Measurements from ENCODE around the gene AWAT2.
"Not testable (repeated sequence)": the region's sequence is repeated elsewhere in the genome, so short reads cannot be mapped to it uniquely, and the experiment has no call there.

AWAT2 gene

DNA sequence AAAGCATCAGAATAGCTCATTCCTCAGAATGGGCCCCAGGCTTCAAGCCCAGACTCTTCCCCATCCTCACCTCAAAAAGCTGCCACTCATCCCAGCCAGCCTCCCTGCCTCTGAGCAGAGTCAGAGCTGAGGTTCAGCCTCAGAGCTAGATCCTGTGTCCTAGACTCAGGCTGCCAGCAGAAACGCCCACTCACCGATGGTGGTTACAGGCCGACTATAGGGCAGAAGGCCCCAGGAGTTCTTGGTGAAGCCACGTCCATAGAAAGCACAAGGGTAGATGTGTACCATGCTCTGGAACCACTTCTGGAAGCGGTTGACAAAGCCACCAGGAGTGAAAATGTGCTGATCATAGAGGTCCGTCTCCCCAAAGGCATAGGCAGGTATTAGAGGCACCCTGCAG is 7.7 kb downstream of the AWAT2 start:
- DNase-seq = no peak

DNA sequence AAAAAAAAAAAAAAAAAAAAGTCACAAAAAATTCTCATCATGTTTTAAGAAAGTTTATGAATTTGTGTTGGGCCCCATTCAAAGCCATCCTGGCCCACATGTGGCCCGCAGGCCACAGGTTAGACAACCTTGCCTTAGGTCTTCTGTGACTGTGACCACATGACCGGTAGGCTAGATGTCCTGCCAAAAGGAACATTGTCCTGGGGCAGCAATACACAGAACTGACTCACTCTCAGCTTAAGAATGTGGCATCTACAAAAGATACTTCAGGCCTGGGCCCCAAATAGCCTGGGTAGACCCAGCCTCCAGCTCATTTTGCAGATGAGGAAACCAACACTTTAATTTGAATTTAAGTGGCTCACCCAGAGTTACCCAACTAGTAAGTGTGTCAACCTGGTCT is 10.0 kb downstream of the AWAT2 start:
- no peak for DNase-seq

GRCh38 chrX:70038951-70039350 is 10.8 kb downstream of the AWAT2 start:
- no peak for DNase-seq

DNA sequence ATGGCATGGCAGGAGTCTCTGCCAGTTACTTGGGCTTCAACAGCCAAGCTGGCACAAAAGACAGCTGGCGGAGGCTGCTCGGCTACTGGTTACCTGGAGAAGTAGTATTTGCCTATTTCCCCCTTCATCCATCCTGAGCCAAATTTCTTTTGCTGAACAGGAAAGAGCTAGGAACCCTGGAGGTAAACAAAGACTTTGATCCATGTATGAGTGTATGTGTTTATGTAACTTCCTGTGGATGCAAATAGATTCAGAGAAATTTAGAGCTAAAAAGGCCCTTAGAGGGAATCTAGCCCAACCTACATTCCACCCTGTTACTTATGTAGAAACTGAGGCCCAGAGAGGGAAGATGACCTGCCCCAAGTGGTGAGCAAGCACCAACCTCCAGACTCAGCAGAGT is 11.2 kb downstream of the AWAT2 start:
- DNase-seq = no peak

- no peak for DNase-seq
Measured at GRCh38 chrX:70034646-70035045, 15.1 kb downstream of the AWAT2 start.

DNA sequence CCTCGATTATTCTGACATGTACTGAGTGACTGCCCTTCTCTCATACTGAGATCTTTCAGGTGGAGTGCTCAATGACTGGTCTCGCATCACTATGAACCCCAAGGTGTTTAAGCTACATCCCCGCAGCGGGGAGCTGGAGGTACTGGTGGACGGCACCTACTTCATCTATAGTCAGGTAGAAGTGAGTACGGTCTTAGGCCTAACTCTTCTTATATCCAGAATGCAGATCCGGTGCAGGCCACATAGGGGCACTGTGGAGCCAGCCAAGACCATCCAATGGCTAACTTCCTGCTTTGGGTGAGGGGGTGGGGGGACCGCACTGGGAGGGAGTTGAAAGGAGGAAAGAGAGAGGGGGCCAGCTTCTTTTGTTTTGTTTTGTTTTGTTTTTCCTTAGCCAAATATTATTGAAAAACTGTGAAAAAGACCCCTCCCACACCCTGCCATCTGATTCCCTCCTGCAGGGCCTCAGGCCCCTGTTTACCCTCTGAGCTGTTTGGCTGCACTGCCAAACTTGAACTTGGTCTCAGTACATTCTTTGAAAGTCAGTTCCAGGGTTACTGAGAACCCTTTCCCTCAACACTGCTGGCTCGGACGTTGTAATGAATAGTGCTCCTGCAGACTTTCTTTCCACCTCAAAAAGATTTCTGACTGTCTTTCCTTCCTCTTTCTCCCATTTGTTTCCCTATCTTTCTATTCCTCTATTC is 16.2 kb downstream of the AWAT2 start:
- DNase-seq = peak; percentile 35 to 39

- no peak for DNase-seq
Measured at GRCh38 chrX:70032792-70033191, 16.9 kb downstream of the AWAT2 start.

- peak; percentile 32 to 55 for DNase-seq
Measured at GRCh38 chrX:70030301-70030767, 19.4 kb downstream of the AWAT2 start.

- no peak for DNase-seq
Measured at GRCh38 chrX:70029863-70030262, 19.9 kb downstream of the AWAT2 start.

- no peak for DNase-seq
Measured at GRCh38 chrX:70026851-70027200, 22.9 kb downstream of the AWAT2 start.

DNA sequence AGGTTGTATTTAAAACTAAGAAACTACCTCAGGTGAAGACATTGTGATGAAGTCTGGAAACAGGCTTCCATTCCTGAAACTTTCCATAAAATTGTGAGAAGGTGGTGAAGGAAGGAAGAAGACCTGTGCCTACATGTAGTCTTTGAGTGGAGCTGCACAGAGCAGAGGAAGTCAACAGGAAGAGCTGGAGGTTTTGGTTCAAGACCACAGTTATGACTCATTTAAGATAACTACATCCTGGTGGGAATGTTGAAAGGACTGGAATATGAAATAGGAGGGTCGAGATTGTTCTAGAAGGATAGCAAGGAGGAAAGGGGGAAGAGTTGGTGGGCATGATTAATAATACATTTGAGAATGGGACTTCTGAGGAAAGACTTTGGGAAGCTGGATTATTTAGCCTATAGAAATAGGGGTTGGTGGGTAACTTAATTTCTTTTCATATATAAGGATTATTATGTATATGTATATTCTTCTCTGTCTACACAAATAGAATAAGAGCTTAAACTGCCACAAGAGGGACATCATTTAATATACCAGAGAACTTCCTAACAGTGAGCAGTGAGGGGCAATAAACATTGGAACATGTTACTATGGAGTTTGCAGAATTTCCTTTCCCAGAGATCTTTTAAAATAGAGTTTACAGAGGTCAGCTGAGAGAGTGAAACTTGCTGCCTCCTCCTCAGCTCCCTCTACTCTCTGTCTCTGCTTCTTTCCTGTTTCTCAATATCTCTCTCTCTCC is 23.5 kb downstream of the AWAT2 start:
- DNase-seq = no peak

GRCh38 chrX:70025464-70025863 is 24.3 kb downstream of the AWAT2 start:
- DNase-seq = no peak

DNA sequence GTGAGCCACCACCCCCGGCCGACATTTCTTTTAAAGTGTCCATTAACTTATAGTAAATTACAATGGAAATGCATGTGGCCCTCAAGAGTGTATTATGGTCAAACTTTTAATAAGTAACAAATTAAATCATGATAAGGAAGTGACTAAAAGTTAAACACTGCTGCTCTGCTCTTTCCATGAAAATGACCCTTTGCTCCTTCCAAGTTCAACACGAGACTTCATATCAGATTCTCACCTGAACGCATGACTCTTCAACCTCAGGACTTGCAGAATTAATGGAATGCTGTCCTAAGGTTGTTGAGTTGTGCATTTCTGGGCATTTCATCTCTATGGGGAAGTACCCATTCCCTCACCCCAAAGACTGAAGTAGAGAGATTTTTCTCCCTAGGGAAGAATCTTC is 27.1 kb downstream of the AWAT2 start:
- DNase-seq = no peak

- no peak for DNase-seq
Measured at GRCh38 chrX:70016513-70016912, 33.2 kb downstream of the AWAT2 start.

GRCh38 chrX:70013466-70014381 is 36.0 kb downstream of the AWAT2 start:
- no peak for DNase-seq

DNA sequence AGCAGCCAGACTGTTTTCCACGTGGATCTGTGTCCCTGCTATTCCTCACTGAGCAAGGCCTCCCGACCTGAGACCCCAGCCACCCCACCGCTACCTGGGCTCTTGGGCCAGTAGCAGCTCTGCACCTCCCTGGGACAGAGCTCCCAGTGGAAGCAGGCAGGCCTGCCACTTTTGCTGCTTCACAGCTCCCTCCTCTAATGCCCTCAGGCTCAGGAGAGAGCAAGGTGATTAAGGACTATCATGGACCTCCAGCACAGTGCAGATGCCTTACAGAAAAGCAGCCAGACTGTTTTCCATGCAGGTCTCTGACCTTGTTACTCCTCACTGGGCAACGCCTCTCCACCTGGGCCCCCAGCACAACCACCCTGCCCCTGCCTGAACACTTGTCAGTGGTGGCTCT is 37.0 kb downstream of the AWAT2 start:
- DNase-seq = no peak

- no peak for DNase-seq
Measured at GRCh38 chrX:70009970-70010369, 39.8 kb downstream of the AWAT2 start.

GRCh38 chrX:70009049-70009448 is 40.7 kb downstream of the AWAT2 start:
- DNase-seq = no peak

- no peak for DNase-seq
Measured at GRCh38 chrX:70007946-70008345, 41.8 kb downstream of the AWAT2 start.

DNA sequence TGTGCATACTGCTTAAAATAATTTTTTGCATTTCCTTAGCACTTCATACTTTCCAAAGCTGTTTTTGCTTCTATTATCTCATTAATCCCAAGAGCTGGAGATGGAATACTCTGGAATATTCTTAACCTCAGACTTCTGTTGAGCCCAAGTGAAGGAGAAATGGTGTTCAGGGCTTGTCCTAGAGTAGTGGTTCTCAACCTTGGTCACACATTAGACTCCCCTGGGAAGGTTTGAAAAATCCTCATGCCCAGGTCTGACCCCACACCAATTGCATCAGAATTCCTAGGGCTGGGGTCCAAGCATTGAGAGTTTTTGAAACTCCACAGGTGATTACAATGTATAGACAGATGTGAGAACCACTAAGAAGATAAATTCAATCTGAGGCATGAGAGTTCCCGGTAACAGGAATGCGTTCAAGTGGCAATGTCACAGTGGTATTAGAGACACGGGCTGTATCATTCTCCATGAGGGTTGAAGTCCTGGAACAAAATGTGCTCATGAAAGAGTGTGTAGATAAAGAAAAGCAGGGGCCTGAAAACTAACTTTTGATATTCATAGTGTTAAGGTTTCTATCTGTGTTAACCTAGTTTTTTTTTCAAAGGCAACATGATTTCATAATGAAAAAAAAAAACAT is 47.9 kb downstream of the AWAT2 start:
- no peak for DNase-seq

GRCh38 chrX:70001269-70001668 is 48.5 kb downstream of the AWAT2 start:
- no peak for DNase-seq

DNA sequence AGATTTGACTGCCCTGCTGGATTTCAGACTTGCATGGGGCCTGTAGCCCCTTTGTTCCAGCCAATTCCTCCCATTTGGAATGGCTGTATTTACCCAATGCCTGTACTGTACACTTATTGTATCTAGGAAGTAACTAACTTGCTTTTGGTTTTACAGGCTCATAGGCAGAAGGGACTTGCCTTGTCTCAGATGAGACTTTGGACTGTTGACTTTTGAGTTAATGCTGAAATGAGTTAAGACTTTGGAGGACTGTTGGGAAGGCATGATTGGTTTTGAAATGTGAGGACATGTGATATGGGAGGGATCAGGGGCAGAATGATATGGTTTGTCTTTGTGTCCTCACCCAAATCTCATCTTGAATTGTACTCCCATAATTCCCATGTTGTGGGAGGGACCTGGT is 51.4 kb downstream of the AWAT2 start:
- not testable (repeated sequence) for DNase-seq

DNA sequence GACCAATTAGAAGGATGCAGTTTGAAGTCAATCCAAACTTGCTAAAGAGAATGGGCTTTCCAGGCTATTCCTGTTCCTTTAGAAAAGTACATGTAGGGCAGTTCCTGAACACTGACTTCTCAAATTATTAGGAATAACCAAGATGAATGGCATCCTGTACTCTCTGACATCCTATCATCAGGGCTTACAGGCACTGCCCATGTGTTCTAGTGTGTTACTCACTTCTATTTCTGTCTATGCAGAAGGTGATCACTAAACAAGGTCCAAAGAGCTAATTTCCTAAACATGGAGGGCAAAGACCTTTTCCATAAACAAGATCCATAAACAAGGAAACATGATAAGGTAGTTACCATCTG is 53.6 kb downstream of the AWAT2 start:
- DNase-seq = no peak
